Fibroblast of skin of back (primary cell): ENCODE results near the gene MED13L.

ENCODE experiments used
- DNase-seq: peaks from one replicate; pipeline ENCODE4 v3.0.0-alpha.2; 2013

Gene MED13L

DNA sequence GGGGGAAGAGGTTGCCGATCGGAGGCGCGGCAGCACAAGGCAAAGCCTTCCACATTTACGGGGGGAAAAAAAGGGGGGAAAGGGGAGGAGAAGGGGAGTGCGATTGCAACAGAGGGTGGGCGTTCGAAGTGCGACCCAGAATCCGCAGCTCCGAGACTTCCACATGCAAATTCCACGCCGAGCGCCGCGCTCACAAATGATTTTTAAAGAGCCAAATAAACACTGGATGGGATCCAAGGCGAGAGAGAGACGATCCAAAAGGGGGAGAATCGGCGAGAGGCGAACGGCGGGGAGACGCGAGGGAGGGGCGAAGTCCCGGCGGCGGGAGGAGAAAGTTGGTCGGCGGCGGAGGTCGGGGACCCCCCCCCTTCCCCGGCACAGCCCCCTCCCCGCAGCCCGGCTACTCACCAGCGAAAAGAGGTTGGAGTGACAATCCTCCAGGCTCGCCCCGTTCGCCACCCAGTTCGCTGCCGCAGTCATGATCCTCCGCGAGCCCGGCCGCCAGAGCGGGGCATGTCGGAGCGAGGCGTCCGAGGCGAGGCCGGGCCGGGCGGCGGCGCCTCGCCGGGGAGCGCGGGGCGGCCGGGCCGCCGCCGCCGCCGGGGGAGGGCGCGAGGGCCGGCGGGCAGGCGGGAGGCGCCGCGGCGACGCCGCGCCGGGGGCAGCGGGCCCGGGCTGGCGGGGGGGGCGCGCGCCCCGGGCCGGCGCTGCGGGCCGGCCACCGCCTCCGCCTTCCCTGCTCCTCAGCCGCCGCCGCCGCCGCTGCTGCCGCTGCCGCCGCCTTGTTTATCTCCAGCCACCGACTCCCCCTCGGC, 634 bp downstream of the MED13L start:
- DNase-seq: peak; percentile 73

DNA sequence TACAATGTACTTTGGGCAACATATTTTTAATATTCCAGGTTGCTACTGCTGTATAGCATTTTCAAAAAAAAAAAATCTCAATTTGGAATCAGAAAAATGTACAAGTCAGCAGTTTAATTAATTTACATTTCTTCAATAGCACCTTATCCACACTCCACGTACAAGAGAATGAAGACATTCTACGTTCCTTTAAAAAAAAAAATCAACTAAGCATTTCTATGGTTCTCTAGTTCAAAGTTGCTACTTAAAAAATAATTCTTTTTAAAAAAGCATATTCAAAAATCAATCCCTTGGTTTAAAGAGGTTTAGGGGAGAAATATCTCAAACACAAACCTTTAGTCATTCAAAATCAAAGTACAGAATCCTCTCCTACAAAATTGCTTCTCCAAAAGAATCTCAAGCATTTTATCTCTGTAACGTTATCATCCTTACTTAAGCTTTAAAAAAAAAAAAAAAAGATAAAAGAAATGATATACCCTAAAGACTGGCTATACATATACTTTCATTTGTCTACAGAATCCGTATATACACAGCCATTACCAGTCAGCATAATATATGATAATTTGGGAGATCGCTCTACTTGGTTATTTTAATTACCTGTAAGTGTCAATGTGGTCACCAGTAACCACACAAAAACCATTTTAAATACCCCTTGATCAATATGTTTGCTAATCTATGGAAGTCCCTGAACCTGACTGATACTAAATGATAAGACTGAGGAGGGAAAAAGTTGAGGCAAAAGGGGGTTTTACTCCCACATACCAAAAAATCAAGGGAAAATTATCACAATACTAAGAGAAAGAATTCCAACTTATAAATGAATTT, 2.7 kb downstream of the MED13L start:
- no peak for DNase-seq

DNA sequence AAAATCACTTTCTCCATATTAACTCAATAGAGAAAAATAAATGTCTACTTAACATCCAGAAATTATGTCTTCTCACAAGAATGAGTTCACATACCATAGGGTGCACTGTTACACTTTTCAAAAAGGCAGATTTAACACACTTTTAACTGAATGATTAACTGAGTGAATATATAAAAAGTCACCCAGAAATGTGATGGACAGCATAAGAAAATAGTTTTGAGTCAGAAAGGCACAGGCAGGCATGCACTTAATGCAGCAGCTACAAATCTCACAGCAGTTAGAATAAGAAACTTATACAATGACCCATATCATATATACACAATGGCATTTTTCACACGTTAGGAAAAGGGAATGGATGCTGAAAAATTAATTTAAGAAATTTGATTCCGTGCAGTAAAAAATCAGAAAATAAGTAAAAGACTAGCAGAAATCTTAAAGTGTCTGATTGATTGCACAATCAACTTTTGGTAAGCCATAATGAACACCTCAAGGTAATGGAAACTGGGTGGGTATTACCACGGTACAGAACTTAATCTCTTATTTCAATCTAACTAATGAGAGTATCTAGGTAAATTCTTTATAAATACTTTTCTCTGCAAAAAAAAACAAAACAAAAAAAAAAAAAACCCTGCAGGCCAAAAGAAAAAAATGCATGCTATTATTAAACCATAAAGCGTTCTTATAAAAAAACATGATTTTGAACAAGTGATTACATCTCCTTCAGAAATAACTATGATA, 3.5 kb downstream of the MED13L start:
- DNase-seq: no peak

DNA sequence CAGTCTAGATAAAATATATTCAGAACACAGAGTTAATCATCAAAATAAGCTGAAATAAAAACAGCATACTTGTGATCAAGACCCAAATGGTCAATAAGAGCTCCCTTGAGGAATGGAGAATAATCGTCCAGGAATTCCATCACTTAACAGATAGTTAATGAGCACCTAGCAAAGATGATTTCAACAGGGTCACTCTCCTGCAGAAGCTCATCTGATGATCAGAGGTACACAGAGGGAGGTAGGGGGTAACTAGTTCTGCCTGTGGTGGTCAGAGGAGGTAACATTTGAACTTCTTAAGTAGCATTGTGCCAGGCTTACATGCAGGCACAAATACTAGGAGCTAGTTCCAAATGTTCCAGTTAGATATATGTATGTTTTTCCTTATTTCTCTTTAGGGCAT, 9.5 kb downstream of the MED13L start:
- no peak for DNase-seq

DNA sequence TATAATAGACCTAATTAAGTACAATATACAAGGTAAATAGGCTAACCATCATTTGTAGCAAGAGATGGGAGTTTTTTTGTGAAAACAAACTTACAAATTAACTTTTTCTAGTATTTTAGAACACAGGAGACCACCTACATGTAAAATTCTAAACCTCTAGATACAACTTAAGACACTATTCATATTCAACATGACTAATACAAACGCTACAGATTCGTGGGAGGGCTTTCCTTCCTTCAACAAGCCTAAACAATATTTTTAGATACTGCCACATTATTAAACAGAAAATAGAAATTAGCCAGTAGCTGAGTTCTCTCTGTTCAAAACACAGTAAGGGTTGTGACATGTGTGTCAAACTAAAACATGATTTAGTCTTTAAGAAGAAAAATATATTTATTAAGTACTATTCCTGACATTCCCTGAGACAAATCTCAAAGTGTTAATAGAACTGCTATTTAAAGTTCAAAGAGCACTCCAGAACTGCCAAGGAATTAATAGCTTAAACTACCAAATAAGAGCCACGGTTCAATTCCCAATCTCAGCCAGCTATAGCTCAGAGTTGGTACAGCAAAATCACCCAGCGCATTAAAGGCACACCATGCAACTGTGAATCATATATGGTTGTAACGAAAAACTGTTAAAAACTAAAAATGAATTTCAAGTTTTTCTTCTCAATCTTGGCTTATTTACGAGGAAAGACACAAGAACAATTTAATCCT, 10.7 kb downstream of the MED13L start:
- DNase-seq: peak; percentile 46

DNA sequence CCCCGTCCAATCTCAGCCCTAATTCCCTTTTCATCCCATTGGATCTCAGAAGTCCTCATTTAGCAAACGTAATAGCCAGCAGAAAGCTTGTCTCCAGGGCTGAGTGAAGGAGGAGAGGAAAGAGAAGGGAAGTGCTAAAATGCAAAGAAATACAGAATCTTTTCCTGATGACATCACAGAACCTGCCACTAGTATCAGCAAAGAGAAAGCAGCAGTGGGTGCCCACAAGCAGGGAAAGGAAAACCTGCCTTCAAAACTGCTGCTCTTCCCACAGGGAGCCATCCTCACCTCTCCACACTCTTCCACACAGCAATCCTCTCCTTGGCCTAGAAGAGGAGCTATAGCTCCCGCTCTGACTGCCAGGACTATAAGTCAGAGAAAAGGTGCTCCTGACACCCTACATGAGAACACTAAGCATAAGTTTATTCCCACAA, 11.3 kb downstream of the MED13L start:
- peak; percentile 40 for DNase-seq

DNA sequence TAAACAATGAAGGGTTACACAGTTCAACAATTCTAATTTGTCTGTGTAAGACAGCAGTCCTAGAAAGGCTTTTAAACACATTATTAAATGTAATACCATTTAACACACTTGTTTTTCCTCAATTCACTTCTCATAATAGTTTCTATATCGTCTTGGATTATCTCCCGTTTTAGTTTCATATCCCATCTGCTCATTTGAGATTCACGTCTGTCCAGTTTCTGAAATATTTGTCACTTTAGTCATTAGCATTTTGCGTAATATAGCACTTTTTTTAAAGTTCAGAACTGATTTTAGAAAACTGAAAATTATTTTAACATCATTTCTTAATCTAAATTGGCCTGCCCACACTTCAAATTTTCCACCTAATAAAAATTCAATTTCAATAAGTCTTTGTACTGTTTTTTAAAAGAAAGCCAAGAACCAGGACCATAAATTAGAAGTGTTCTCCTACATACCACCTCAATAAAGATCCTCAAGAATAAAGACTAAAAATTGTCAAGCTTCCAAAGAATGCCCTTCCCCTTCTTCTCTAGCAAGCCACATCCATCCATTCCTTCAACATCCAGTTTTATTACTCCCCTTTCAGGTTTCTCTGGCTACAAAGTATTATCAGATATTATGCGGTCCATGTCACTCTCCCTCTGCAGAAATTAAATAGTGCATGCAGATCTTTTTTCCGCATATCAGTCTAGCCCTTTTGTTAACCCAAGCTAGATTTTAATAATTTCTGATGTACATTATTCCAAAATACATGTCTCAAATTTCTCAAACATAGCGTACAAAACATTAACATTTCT, 11.9 kb downstream of the MED13L start:
- DNase-seq: no peak

DNA sequence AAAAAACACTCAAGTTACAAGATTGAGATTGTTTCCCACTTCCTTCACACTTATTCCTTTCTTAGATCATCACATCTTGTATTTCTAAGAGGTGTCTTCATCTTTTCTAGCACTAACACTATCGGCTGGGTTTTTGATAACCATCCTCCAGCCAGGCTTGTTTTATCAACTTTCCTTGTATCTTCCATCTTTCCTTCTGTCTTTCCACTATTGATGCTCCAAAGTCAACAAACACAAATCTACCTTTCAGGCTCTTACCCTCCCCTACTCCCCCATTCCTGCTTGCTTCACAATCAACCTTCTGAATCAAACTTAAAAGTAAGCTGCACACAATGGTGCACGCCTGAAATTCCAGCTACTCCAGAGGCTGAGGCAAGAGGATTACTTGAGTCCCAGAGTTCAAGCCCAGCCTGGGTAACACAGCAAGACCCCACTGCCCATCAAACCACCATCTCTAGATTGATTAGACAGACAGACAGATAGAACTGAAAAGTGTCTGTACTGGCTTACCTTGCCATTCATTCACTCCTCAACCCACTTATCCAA, 12.9 kb downstream of the MED13L start:
- DNase-seq: no peak

DNA sequence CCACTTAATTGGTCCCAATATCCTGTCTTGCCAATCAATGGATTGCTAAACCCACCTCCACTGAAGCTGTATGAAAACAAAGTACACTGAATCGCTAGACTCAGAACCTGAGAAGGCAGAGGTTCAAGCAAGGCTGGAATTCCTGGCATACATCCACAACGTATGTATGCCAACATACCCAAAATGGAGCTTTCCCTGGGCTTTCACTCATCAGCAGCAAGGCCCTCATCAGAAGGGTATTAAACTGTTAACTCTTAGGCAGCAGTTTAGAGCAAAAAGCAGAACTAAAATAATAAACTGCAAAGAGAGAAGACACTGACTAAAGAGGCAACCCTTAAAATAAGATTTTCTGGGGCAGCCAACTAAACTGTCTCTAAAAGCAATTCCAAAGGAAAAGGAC, 13.6 kb downstream of the MED13L start:
- DNase-seq: no peak

DNA sequence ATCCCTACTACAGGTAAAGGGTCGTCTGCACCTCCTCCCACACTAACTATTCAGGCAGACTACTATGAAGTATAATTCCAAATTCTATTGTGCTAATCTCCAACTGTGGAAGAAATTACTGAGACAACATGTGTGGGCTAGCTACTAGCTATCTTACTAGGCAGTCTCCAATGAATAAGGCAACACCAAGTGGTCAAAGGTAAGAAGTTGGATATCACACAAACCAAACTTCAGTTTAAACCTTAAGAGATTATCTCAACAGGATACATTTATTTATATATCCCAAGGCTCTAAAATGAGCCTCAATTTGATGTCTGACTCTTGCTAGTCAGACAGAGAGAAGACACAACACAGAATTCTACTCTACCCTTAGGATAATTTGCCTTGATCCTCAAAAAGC, 14.1 kb downstream of the MED13L start:
- no peak for DNase-seq

DNA sequence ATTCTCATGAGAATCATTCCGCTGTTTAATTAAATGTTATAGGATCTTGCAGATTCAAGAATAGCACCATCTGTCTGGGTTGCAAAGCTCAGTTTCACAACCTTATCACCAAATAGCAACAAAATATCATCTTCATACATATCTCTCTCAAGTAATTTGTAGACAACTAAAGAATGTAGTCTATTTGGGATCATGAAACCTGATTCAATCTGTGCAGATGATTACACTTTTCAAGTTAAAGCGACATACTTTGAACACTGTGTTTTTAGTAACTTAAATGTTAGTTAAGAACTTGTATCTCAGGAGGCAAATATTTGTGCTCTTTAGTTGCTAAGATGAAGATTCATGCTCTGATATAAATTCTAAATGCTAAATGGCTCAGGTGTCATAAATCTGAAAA, 14.8 kb downstream of the MED13L start:
- no peak for DNase-seq

DNA sequence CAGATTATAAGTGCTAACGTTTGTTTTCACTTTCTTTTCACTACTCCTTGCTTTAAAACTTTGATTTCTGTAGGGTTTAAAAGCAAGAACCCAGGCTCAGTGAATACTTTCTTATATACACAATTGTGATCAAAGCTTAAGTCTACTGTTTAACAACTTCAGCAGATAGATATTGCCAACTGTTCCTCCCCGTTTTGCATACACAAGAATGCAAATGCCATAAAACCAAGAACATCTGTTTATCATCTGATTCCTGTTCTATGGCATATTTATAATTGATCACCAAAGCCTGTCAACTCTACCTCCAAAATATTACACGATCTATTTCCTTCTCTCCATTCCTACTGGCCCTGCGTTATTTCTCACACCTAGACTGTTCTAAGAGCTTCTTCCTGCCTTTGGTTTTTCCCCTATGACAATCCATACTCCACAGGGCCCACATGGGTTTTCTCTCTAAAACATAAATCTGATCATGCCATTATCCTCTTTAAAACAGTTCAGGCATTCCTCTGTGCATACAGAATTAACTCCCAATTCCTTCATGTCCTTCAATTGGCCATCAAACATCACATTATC, 15.9 kb downstream of the MED13L start:
- DNase-seq: no peak

DNA sequence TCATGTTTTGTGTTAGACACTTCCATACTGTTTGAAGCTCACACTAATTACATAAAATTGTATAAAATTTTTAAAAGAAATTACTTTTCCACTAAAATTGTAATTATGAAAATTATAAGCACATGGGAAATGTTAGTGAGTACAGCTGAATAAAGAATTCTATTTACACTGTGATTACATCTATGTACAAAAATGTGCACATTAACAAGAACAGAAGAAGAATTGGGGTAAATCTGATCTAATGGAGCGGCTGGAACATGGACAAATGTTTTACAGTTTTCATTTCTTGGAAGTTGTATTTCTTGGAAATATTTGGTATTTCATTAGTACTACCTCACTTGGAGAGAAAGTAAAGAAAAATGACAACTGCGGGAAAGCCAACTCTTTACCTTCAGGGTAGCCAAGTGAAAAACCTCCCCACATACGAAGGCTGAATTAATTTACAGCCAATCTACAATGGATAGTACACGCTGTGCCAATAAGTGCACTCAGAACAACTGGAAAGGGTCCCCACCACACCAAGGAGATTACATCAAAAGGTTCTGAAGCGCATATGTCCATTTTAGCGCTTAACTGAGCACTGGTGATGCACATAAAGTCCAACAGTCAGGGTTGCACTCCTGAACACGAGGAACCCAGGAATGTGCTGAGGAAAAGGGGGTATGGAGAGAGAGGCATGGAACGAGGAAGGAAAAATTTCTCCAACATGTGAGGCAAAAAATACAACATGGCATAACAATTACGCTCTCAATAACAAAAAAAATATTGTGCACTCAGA, 17.5 kb downstream of the MED13L start:
- DNase-seq: no peak

DNA sequence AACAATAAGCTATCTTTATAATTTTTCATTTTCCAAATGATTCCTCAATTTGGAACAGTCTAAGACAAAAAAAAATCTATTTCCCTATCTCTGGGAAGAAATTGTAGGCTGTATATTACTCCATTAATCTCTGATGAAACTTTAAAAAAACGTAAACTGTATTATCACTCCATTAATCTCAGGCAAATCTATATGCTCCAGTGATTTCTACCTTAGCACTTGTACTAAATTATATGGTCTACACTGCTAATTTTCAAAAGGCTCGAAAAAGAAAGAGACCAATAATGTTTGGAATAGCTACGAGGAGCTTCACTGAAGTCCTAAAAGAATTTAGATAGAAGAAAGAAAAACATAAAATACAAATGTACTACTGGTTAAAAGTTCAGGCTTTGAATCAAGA, 19.7 kb downstream of the MED13L start:
- DNase-seq: no peak

DNA sequence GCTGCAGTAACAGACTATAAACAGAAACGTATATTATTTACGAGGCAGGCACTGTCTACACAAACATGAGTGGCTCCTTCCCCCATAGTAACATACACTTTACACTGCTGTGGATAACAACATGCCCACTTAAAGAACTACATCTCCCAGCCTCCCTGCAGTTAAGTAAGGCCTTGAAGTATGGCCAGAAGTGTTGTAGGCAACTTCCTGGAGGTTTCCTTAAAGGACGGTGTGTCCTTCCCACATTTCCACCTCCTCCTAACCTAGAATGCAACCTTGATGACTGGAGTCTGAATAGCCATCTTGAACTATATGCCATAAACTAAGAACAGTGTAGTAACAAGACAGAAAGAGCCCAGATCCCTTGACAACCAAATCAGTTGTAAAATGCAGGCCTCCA, 20.3 kb downstream of the MED13L start:
- no peak for DNase-seq

DNA sequence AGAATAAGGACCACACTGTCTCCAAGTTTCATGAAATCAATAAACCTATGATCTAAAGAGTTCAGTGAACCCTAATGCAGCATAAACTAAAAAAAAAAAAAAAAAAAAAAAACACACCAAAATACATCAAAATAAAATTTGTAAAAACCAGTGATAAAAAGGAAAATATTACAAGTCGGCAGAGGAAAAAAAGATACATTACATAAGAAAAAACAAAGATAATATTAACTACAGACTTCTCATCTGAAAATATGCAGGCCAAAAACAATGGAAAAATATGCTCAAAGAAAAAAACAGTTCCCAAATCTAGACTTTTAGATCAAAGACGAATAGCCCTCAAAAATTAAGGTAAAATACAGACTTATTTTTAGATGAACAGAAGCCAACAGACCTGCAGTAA, 27.6 kb downstream of the MED13L start:
- DNase-seq: no peak

DNA sequence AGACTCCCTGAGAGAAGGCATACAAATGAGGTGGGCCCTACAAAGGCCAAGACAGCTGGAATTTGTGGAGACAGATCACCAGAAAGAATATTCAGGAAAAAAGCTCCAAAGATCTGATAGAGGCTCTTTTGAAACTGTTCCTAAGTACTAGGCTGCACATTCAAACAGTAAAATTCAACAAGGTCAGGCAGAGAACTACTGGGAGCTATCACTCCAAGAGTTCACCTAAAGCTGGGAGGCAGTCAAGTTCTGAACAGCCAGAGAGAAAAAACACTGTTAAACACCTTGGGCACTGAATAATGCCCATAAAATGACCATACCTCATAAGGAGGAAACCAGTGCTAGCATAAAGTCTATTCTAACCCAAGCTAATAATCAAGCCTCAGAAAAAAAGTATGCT, 28.6 kb downstream of the MED13L start:
- DNase-seq: no peak

DNA sequence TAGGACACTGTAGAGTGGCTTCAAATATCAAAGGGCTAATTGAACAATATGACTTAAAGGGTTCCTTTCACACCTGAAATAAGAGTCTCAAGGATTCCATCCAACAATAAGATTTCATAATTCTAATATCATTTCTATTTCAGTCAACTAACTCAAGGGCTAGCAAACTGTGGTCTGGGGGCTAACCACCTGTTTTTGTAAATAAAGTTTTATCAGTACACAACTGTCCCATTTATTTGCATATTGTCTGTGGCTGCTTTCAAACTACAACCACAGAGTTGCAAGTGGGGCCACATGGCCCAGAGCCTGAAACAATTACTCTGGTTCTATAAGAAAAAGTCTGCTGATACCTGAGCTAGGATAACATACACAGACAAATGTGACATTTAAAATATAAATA, 29.1 kb downstream of the MED13L start:
- no peak for DNase-seq

DNA sequence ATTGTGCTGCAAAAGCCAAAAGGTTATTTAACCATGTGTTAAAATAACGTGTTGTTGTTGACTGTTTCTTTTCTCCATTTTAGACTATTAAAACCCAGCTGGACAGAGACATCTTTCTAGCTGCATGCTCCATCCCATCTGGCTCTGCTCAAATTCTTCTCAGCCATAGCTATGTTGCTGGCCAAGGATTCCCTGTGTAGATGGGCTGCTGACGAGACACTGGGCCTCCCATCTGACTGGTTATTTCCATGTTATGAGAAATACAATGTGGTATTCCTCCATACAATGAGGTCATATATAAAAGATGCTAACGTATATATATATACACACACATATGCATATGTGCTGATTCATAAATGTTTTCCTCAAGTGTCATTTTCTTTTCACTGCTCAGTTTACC, 30.1 kb downstream of the MED13L start:
- peak; percentile 75 for DNase-seq

DNA sequence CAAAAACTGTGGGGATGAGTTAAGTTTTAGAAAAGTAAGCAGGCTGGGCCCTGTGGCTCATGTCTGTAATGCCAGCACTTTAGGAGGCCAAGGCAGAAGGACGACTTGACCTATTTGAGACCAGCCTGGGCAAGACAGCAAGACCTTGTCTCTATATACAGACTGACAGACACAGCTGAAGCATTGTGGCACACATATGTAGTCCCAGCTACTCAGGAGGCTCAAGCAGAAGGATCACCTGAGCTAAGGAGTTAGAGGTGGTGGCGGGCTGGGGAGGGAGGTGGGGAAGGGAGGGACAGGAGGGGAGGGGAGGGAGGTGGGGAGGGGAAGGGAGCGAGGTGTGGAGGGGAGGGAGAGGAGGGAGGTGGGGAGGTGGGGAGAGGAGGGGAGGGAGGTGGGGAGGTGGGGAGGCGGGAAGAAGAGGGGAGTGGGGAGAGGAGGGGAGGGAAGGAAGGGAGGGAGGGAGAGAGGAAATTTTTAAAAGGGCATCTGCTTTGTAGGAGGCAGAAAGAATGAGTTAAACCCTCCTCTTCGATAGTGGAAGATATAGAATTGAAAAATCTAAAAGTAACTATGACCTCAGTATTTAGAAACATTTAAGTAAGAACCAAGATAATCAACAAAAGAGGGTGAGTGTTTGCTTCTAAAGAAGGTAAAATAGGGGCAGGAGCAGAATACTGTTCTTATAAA, 30.9 kb downstream of the MED13L start:
- no peak for DNase-seq
